NCI-H69 (cell line): ENCODE measurements around the gene ZNF268.
"Not testable (repeated sequence)": the region's sequence is repeated elsewhere in the genome, so short reads cannot be mapped to it uniquely, and the experiment has no call there.

Experiments
- DNase-seq: peaks from one replicate; lab custom pipeline; 2025; lab: John Stamatoyannopoulos, UW

Gene ZNF268

DNA sequence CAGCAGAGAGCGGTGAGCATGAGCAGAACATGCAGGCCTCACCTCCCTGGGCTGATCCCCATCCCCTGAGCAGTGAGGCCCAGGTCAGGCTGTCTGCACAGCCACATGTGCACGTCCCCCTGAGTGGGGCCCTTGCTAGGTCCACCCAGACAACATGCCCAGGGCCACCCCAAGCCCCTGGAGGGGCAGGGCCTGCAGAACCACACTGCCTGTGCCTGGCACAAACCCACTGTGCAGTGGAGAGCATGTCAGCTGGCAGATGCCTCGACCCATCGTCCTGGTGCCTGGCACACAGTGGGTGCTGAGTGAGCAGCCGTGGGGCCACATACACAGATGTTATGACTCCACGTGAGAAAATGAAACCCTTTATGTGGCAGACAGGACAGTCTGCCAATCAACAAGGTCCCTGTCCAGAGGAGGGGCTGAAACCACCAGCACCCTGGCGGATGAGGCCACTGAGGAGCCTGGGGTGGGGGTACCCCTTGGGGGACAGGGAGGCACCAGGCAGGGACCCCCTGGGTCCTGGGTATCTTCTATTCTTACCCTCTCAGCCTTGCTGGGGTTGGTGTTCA is 46.1 kb downstream of the ZNF268 start:
- DNase-seq, result no peak

DNA sequence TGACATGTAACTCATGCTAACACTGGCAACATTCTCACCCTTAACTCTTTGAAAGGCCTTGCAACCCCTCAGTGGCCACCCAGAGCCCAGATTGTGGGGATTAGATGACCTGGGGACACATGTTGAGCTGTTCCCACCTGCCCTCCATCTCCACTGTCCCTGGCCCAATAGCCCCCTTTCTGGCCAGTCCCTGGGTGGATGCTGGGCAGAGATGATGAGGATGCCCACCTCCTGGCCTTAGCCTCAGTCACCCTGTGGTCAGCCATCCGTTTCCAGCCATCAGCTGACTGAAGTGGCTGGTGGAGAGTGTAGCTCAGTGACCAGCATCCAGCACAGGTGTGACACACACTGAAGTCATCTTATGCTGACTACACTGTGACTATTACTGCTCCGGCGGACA is 49.7 kb downstream of the ZNF268 start:
- DNase-seq, result no peak

DNA sequence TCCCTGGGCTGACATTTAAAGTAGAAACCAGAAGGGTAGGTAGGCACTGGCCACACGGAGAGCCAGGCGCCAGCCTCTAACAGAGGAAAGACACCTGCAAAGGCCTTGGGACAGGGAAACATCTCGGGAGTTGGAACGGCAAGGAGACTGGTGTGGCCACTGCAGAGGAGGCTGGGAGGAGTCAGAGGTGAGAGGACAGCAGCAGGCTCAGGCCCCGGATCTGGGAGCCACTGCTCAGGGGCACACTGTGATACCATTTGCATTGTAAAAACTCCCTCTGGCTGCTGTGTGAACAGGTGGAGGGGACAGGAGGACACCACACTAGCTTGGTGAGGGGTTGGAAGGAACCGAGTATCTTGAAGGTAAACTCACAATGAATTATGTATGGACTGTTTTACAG is 51.7 kb downstream of the ZNF268 start:
- DNase-seq, result no peak

DNA sequence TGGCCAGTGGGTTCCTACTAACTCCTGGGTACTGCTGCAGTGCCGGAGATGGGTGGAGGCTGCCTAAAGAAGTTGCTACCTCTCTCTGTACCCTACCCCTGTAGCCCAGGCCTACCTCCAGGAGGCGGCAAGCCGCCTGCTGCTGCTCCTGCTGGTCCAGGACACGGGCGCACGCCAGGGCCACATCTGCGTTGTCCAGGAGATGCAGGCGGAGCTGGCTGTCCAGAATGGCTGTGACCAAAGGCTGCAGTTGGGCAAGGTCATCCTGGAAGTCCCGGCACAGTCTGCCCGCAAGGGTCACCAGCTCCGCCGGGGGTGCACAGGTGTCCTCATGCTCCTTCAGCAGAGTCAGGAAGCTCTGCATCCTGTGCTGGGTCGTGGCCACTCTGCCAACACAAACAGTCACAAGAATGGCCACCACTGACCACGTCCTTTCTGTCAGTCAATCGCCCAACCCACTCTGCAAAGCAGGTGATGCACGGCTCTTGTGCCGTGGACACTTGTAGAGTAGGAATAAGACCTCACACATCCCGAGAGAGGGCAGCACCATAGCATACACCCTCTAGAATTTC is 52.8 kb downstream of the ZNF268 start:
- DNase-seq, result no peak

DNA sequence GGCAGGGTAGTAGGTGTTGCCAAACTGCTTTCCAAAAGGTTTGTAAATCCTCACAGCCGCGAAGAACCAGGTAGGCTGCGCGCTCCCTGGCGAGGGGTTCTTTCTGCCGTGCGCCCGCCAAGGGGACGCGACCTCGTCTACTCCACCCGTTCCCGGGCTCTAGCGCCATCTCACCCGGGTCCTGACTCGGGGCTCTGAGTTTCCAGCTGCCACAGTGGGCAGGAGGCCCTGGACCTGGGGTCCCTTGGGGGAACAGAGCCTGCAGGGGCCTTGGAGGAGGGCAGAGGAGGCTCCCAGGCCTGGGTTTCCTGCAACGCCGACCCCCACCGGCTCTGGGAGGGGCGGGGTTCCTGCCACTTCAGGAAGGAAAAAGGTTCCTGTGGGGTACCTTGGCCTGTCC is 53.7 kb downstream of the ZNF268 start:
- DNase-seq, result no peak

DNA sequence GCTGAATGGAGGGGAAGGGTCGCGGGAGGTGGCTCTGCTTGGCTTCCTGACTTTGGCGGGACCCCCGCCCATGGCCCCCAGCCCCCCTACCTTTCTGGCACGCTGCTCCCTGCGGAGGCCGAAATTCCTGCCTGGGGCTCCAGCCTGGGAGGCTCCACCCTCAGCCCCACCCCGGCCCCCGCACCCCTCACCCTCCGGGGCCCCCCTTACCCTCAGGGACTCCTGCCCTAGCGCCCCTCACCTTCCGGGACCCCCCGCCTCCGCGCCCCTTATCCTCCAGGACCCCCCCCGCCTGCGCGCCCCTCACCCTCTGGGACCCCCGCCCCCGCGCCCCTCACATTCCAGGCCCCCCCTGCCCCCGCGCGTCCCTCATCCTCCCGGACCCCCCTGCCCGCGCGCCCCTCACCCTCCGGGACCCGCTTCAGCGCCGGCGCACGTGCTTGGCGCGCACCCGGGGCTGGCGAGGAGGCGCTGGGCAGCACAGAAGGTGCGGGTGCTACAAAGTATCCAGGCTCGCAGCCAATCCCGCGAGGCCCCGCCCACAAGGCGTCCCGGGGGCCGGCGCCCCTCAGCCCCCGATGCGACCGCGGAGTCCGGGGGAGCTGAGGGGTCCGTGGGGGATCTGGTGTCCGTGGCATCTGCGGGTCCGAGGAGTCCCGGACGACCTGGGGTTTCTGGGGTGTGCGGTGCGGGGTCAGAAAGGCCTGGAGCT is 54.3 kb downstream of the ZNF268 start, which contains the start of gene ANHX:
Gene ANHX, minus strand, starts transcription at position 477 of the 712 bp plus-strand sequence. CDS start 1,521 bp downstream, outside the sequence.
- no peak for DNase-seq

DNA sequence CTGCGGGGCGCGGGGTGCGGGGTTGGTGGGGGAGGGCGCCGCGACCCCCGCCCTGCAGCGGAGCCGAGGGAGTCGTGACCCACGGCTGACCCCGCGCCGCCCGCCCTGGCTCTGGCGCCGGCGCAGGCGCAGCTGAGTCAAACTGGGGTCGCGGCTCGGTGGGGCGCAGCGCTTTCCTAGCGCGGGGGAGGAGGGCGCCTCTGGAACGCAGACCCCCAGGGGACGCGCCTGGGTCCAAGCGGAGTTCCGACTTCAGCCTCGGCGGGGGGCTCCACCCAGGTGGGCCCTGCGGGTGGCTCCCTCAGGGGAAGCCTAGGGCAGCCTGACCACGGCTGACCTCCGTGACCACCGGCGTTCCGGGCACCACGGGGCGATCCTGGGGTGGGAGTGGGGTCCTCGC is 54.8 kb downstream of the ZNF268 start:
- DNase-seq, result no peak

DNA sequence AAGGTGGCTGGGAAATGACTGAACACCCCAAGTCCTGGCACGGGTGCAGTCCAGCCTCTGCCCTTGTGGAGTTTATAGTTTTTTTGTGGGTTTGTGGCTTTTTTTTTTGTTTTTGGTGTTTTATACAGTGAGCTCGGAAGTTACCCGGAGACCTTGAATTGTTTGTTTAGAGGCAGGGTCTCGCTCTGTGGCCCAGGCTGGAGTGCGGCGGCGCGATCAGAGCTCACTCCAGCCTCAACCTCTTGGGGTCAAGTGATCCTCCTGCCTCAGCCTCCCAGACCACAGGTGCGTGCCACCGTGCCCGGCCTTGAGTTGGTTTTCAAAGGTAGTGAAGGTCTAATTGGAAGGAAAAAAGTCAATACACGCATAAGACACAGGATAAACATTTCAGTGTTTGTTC is 55.3 kb downstream of the ZNF268 start:
- DNase-seq, result no peak

DNA sequence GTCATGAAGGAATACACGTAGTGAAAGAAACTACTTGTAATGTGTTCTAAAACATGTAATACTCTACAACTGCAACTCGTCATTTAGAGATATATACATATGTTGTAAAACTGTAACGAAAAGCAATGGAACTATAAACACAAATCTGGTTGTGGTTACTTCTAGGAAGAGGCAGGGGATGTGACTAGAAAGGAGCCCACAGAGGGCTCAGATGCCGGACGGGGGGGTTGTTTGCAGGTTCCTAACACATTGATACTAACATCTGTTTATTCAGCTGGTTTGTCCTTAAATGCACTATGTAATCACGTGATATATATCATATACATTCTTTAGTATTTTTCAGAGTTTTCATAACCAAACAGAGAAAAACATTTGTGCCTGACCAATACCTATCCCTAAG is 70.4 kb downstream of the ZNF268 start:
- no peak for DNase-seq

DNA sequence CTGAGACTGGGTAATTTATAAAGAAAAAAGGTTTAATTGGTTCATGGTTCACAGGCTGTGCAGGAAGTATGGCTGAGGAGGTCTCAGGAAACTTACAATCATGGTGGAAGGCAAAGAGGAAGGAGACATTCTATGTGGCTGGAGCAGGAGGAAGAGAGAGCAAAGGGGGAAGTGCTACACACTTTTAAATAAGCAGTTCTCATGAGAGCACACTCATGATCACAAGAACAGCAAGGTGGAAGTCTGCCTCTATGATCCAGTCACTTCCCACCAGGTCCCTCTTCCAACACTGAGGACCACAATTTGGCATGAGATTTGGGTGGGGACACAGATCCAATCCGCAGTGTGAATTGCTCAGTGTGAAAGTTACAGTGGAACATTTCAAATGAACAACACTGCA is 74.5 kb downstream of the ZNF268 start:
- DNase-seq, result not testable (repeated sequence)

DNA sequence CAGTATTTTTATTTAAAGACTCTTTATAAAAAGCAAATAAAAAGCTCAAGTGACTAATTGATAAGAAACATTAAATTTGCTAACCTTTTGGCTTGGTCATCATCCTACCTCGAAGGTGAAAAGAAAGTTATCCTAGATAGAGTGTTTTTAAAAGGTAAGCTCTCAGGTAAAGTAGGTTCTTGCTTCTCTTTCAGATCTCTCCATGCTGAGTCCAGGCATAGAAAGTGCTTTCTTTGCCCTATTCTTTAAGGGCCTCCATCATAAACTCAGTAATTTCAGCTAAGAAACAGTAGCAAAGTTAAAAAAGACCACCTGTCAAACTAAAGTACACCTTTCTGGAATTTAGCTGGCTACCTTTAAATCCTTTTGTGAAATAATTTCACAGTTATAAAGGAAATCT is 75.0 kb downstream of the ZNF268 start:
- DNase-seq, result no peak

DNA sequence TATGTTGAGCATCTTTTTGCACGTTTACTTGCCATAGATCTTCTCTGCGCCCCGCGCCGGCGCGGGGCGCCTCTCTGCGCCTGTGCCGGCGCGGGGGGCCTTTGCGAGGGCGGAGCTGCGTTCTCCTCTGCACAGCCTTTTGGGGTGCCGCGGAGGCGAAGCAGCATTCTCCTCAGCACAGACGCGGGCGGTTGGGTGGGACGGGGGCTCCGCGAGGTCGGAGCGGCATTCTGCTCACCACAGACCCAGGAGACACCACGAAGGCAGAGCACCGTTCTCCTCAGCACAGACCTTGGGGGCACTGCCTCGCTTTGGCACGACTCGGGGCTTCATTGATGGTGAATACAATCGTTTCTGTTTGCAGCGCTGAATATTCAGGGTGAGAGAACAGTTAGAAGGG is 82.9 kb downstream of the ZNF268 start:
- DNase-seq, result no peak
